GM12891 (cell line): ENCODE results near the gene SMC4.

ENCODE experiments used
- POLR2A ChIP-seq: IDR thresholded peaks from 2 replicates; pipeline ENCODE4 v1.6.1; 2011; ENCODE audit warnings: low read depth, low read length, control low read depth
- POU2F2 ChIP-seq: IDR thresholded peaks from 2 replicates; pipeline ENCODE4 v1.6.1; 2011; ENCODE audit warnings: low read depth, mild to moderate bottlenecking, control low read depth, low read length, moderate library complexity
- TAF1 ChIP-seq: IDR thresholded peaks from 2 replicates; pipeline ENCODE4 v1.6.1; 2011; ENCODE audit warnings: low read depth, low read length, control low read depth

DNA sequence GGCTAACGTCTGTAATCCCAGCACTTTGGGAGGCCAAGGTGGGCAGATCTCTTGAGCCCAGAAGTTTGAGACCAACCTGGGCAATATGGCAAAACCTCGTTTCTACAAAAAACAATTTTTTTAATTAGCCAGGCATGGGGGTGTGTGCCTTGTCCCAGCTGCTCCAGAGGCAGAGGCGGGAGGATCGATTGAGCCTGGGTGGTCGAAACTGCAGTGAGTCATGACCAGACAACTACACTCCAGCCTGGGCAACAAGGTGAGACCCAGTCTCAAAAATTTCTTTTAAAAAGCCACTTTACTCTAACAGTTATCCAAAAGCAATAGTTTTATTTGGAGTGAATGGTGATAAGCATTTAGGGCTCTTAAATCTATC lies 37.6 kb downstream of the SMC4 start:
- TF ChIP-seq POLR2A (no peak), POU2F2 (no peak), TAF1 (no peak)
